Loucy (cell line): ENCODE results near the gene PCDH10.

ENCODE experiments used
- H2AFZ ChIP-seq: fragments of 200-600 bp; sonication (generic); 2 replicates; pipeline ENCODE4 v1.6.0; 2016; ENCODE audit warnings: antibody characterized with exemption, mild to moderate bottlenecking, low read length, moderate library complexity
- H3F3A ChIP-seq: fragments of 200-600 bp; 2 replicates; pipeline ENCODE4 v1.6.0; 2016; ENCODE audit warnings: antibody characterized with exemption, low read depth, mild to moderate bottlenecking
- H3K27me3 ChIP-seq: fragments of 200-600 bp; sonication (generic); 2 replicates; pipeline ENCODE4 v1.6.1; 2014; ENCODE audit warnings: low read length, mild to moderate bottlenecking; ENCODE audit not compliant: insufficient read depth, poor library complexity, severe bottlenecking
- H3K36me3 ChIP-seq: fragments of 200-600 bp; sonication (generic); 2 replicates; pipeline ENCODE4 v1.6.1; 2016; ENCODE audit warnings: low read length; ENCODE audit not compliant: insufficient read depth
- H3K4me1 ChIP-seq: fragments of 200-600 bp; sonication (generic); 2 replicates; pipeline ENCODE4 v1.5.1; 2014; ENCODE audit warnings: low read length, mild to moderate bottlenecking; ENCODE audit not compliant: insufficient read depth, poor library complexity, severe bottlenecking
- H3K4me2 ChIP-seq: fragments of 200-600 bp; sonication (generic); 2 replicates; pipeline ENCODE4 v1.6.0; 2014; ENCODE audit warnings: antibody characterized with exemption, low read length, low read depth, mild to moderate bottlenecking; ENCODE audit not compliant: poor library complexity, severe bottlenecking
- H3K4me3 ChIP-seq: fragments of 200-600 bp; sonication (generic); 2 replicates; pipeline ENCODE4 v1.5.1; 2014; ENCODE audit warnings: low read length, mild to moderate bottlenecking, mixed read lengths; ENCODE audit not compliant: poor library complexity, severe bottlenecking
- H3K79me2 ChIP-seq: fragments of 200-600 bp; sonication (generic); 2 replicates; pipeline ENCODE4 v1.6.1; 2014; ENCODE audit warnings: low read length; ENCODE audit not compliant: insufficient read depth
- H3K9ac ChIP-seq: fragments of 200-600 bp; sonication (generic); 2 replicates; pipeline ENCODE4 v1.6.0; 2014; ENCODE audit warnings: mild to moderate bottlenecking, low read depth, low read length, moderate library complexity; ENCODE audit not compliant: poor library complexity, severe bottlenecking
- H3K9me2 ChIP-seq: fragments of 200-600 bp; sonication (generic); replicated peaks from 2 replicates; pipeline ENCODE4 v1.6.1; 2016; ENCODE audit warnings: low read depth, low read length, mixed read lengths
- H3K9me3 ChIP-seq: fragments of 200-600 bp; sonication (generic); 2 replicates; pipeline ENCODE4 v1.6.1; 2014; ENCODE audit warnings: mild to moderate bottlenecking, antibody characterized with exemption, low read length, low read depth; ENCODE audit not compliant: insufficient read depth
- H4K20me1 ChIP-seq: fragments of 200-600 bp; sonication (generic); 2 replicates; pipeline ENCODE4 v1.6.0; 2014; ENCODE audit warnings: antibody characterized with exemption, low read length, mild to moderate bottlenecking; ENCODE audit not compliant: insufficient read depth, poor library complexity, severe bottlenecking
- CTCF ChIP-seq: fragments of 200-600 bp; sonication (generic); conservative IDR thresholded peaks from 2 replicates; pipeline ENCODE4 v1.5.1; 2014; ENCODE audit warnings: mild to moderate bottlenecking, antibody characterized with exemption, low read length
- EZH2phosphoT487 ChIP-seq: fragments of 200-600 bp; IDR thresholded peaks from 2 replicates; pipeline ENCODE4 v1.6.1; 2018; ENCODE audit warnings: antibody characterized with exemption, mild to moderate bottlenecking, moderate library complexity, borderline replicate concordance

Gene PCDH10

GRCh38 chr4:133160853-133161252 is 11.8 kb downstream of the PCDH10 start:
- no peaks in the 10 kb centered on the region for H4K20me1 ChIP-seq
- no peak overlapping the region for H3K9ac ChIP-seq
- H3K4me2 ChIP-seq = no peak overlapping the region
- no peaks in the 10 kb centered on the region for H3K9me2 ChIP-seq
- no peaks in the 10 kb centered on the region for H3K9me3 ChIP-seq
- no peaks in the 10 kb centered on the region for H3K27me3 ChIP-seq
- H2AFZ ChIP-seq = no peak overlapping the region
- H3K79me2 ChIP-seq = no peaks in the 10 kb centered on the region
- H3K4me3 ChIP-seq = no peak overlapping the region
- no peaks in the 10 kb centered on the region for H3K36me3 ChIP-seq
- H3F3A ChIP-seq = no peaks in the 10 kb centered on the region
- peaks cover 6% of the 10 kb centered on the region for H3K4me1 ChIP-seq
- TF ChIP-seq EZH2phosphoT487 = no peak

GRCh38 chr4:133161570-133162295 is 12.6 kb downstream of the PCDH10 start:
- no peaks in the 10 kb centered on the region for H4K20me1 ChIP-seq
- H3K9me2 ChIP-seq = no peaks in the 10 kb centered on the region
- H2AFZ ChIP-seq = no peak overlapping the region
- H3K4me2 ChIP-seq = no peak overlapping the region
- H3K79me2 ChIP-seq = no peaks in the 10 kb centered on the region
- no peaks in the 10 kb centered on the region for H3K27me3 ChIP-seq
- H3K9ac ChIP-seq = no peak overlapping the region
- TF ChIP-seq EZH2phosphoT487 (no peak), CTCF (no peak)
- no peaks in the 10 kb centered on the region for H3K36me3 ChIP-seq
- H3K9me3 ChIP-seq = no peaks in the 10 kb centered on the region
- H3K4me3 ChIP-seq = no peak overlapping the region
- H3K4me1 ChIP-seq = peaks cover 3% of the 10 kb centered on the region
- H3F3A ChIP-seq = no peaks in the 10 kb centered on the region

- Histone ChIP-seq H3K4me3 (no peak overlapping the region), H3K36me3 (no peaks in the 10 kb centered on the region), H4K20me1 (no peaks in the 10 kb centered on the region), H3K9me2 (no peaks in the 10 kb centered on the region), H3K9me3 (no peaks in the 10 kb centered on the region), H3K27me3 (no peaks in the 10 kb centered on the region), H3K4me2 (no peak overlapping the region), H2AFZ (no peak overlapping the region), H3K79me2 (no peaks in the 10 kb centered on the region), H3K4me1 (no peaks in the 10 kb centered on the region), H3F3A (no peaks in the 10 kb centered on the region), H3K9ac (no peak overlapping the region)
- TF ChIP-seq EZH2phosphoT487 = no peak
- no peak for TF ChIP-seq CTCF
These were observed 13.8 kb downstream of the PCDH10 start for GRCh38 chr4:133162941-133163340.

GRCh38 chr4:133178956-133179355 is 29.9 kb downstream of the PCDH10 start:
- Histone ChIP-seq H3K79me2 (no peaks in the 10 kb centered on the region), H3K36me3 (no peaks in the 10 kb centered on the region), H3K4me3 (no peak overlapping the region), H2AFZ (no peak overlapping the region), H4K20me1 (no peaks in the 10 kb centered on the region), H3K4me2 (no peak overlapping the region), H3F3A (no peaks in the 10 kb centered on the region), H3K9ac (no peak overlapping the region), H3K4me1 (no peaks in the 10 kb centered on the region), H3K27me3 (no peaks in the 10 kb centered on the region), H3K9me3 (no peaks in the 10 kb centered on the region), H3K9me2 (no peaks in the 10 kb centered on the region)
- TF ChIP-seq CTCF (no peak), EZH2phosphoT487 (no peak)
